HL-60 (cell line): ENCODE measurements around the gene INHA.

Experiments
- POLR2AphosphoS5 ChIP-seq: IDR thresholded peaks from 2 replicates; pipeline ENCODE4 v1.6.1; 2012; ENCODE audit warnings: low read depth
- TF ChIP-seq, protein P1 (sequence below): IDR thresholded peaks from one replicate; pipeline ENCODE4 v1.5.1; 2011; ENCODE audit warnings: low read length, control low read depth, inconsistent platforms; ENCODE audit not compliant: insufficient read depth

DNA sequence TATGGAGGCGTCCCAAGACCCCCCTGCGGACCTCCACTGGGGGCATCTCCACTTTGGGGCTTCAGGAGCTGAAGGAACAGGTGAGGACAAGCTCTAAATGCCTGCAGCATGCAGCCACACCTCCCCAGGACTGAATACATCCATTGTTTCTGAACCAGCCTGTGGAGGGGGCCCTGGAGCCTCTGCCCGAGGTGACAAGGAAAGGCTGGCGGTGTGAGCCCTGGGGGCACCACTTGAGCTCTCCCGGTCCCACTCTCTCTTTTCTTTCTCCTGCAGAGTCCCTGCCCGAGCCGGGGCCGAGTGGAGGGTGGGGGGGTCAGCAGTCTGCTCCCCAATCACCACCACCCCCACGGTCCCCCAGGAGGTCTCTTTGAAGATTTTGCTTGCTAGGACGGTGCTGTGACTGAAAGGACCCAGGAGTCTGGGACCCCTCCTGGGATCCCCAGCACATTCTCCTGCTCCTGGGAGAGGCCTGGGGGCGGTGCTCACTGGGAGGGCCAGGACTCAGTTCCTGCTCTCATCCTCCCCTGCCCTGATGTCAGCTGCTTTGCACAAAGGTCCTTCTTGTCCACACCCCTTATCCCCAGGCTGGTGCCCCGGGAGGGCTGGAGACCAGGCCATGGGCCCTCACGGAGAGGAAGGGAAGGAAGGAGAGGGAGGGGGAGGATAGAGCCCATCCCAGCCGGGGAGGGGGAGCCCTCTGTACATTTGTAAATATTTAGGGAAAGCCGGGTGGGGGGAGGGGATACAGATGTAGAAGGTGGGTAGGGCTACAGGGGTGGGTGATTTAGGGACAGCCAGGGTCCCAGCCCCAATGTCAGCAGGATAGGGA is 34.2 kb upstream of the INHA start:
- TF ChIP-seq, protein P1, sequence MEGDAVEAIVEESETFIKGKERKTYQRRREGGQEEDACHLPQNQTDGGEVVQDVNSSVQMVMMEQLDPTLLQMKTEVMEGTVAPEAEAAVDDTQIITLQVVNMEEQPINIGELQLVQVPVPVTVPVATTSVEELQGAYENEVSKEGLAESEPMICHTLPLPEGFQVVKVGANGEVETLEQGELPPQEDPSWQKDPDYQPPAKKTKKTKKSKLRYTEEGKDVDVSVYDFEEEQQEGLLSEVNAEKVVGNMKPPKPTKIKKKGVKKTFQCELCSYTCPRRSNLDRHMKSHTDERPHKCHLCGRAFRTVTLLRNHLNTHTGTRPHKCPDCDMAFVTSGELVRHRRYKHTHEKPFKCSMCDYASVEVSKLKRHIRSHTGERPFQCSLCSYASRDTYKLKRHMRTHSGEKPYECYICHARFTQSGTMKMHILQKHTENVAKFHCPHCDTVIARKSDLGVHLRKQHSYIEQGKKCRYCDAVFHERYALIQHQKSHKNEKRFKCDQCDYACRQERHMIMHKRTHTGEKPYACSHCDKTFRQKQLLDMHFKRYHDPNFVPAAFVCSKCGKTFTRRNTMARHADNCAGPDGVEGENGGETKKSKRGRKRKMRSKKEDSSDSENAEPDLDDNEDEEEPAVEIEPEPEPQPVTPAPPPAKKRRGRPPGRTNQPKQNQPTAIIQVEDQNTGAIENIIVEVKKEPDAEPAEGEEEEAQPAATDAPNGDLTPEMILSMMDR = no peak
- no peak for TF ChIP-seq POLR2AphosphoS5
